NCI-H187 treated with DMSO at 0.1 percent for 48 hours (cell line): ENCODE measurements around the gene MORF4L1.

Source experiments
- DNase-seq: peaks from one replicate; lab custom pipeline; 2025; lab: John Stamatoyannopoulos, UW

MORF4L1 gene

GRCh38 chr15:78946493-78946892 lies 73.8 kb downstream of the MORF4L1 start:
- DNase-seq = no peak

- no peak for DNase-seq
Measured at GRCh38 chr15:78947506-78947905, 74.8 kb downstream of the MORF4L1 start.
